ENCODE data around the gene COX20. TPM values are rescaled to one million over a fixed set of nuclear protein-coding genes. Genes with fewer than 3 reads are reported as not detected.

Gene COX20
- total and polyA plus RNA-seq, 2 of the 13 experiments (the other 11 are each of a cell fraction or from before 2014, with no cell fraction given), result 34.4 to 95.8 TPM

- TF ChIP-seq GMEB2 (CRISPR knock-in tag; IDR thresholded peaks at IDR 0.05; ENCODE audit: low read depth) (no peak), ZBTB40 (IDR thresholded peaks at IDR 0.05) (no peak), ZBTB40 (CRISPR knock-in tag; IDR thresholded peaks at IDR 0.05) (no peak), ZNF124 (CRISPR knock-in tag; IDR thresholded peaks at IDR 0.05) (no peak), ZNF772 (CRISPR knock-in tag; IDR thresholded peaks at IDR 0.05) (peak; percentile 39; the same call in 1 of the 2 replicates), ZNF446 (CRISPR knock-in tag; IDR thresholded peaks at IDR 0.05) (peak; percentile 48; the same call in 1 of the 2 replicates), ZNF841 (CRISPR knock-in tag; IDR thresholded peaks at IDR 0.05; ENCODE audit: borderline replicate concordance) (no peak), ZNF572 (CRISPR knock-in tag; IDR thresholded peaks at IDR 0.05) (no peak), ZNF225 (CRISPR knock-in tag; IDR thresholded peaks at IDR 0.05) (no peak), NR1H2 (CRISPR knock-in tag; IDR thresholded peaks at IDR 0.05; ENCODE audit: borderline replicate concordance, low read depth) (no peak; the same call in 1 of the 2 replicates), BCL6 (CRISPR knock-in tag; IDR thresholded peaks at IDR 0.05) (no peak), AGO2 (optimal IDR thresholded peaks at IDR 0.05; ENCODE audit: low read depth, low read length) (peak; percentile 99), ZNF558 (CRISPR knock-in tag; IDR thresholded peaks at IDR 0.05; ENCODE audit: borderline replicate concordance) (peak; percentile 55; the same call in 1 of the 2 replicates), ZNF547 (CRISPR knock-in tag; IDR thresholded peaks at IDR 0.05) (no peak), PCBP1 (IDR thresholded peaks at IDR 0.05; ENCODE audit: borderline replicate concordance, low read depth, low read length) (no peak), GLI4 (CRISPR knock-in tag; IDR thresholded peaks at IDR 0.05; ENCODE audit: borderline replicate concordance) (peak; percentile 92; the same call in 1 of the 2 replicates), ZNF792 (CRISPR knock-in tag; IDR thresholded peaks at IDR 0.05) (no peak), FOXP1 (IDR thresholded peaks at IDR 0.05) (no peak), FOXP1 (CRISPR knock-in tag; IDR thresholded peaks at IDR 0.05) (no peak), GATAD1 (CRISPR knock-in tag; IDR thresholded peaks at IDR 0.05) (no peak; the same call in 1 of the 2 replicates), MTF1 (CRISPR knock-in tag; IDR thresholded peaks at IDR 0.05) (0 out of 2 replicates have a peak, but pooled peaks have one; percentile 69)
These were observed 28.2 kb downstream of the COX20 start (continued) for GRCh38 chr1:244863491-244864252.

Measured in HepG2 (cell line).